NCI-H69 (cell line): ENCODE results near the gene KCND1.
A peak's percentile ranks its signal among the peaks of the same experiment; 100 is the strongest.
"Not testable (repeated sequence)": the region's sequence is repeated elsewhere in the genome, so short reads cannot be mapped to it uniquely, and the experiment has no call there.

Experiments used
- DNase-seq: peaks from one replicate; lab custom pipeline; 2025; lab: John Stamatoyannopoulos, UW

The KCND1 gene

GRCh38 chrX:48971249-48972219 lies at the start of gene KCND1:
Gene KCND1 (minus strand): TSS chrX:48971844. CDS start chrX:48970271, 1,573 bp downstream.
- peak; percentile 66 for DNase-seq

- no peak for DNase-seq
Measured at GRCh38 chrX:49019599-49020249, 48.1 kb upstream of the KCND1 start.

GRCh38 chrX:49019050-49019449 lies 47.4 kb upstream of the KCND1 start:
- no peak for DNase-seq

GRCh38 chrX:49003696-49004095 lies 32.1 kb upstream of the KCND1 start:
- DNase-seq = no peak

GRCh38 chrX:49002091-49002935 lies 30.7 kb upstream of the KCND1 start, which contains the start of gene GRIPAP1:
Gene GRIPAP1 (minus strand): TSS chrX:49002264. CDS start chrX:49002229, 35 bp downstream.
- DNase-seq = peak; percentile 92

GRCh38 chrX:49001521-49002090 lies 30.0 kb upstream of the KCND1 start:
- DNase-seq = peak; percentile 42

- DNase-seq = no peak
Measured at GRCh38 chrX:49000636-49001035, 29.0 kb upstream of the KCND1 start.

GRCh38 chrX:48999030-48999429 lies 27.4 kb upstream of the KCND1 start:
- DNase-seq = no peak

GRCh38 chrX:48998391-48998790 lies 26.7 kb upstream of the KCND1 start:
- no peak for DNase-seq

GRCh38 chrX:48997865-48998264 lies 26.2 kb upstream of the KCND1 start:
- no peak for DNase-seq

GRCh38 chrX:48997455-48997854 lies 25.8 kb upstream of the KCND1 start:
- no peak for DNase-seq

- DNase-seq = no peak
Measured at GRCh38 chrX:48996969-48997368, 25.3 kb upstream of the KCND1 start.

- DNase-seq = no peak
Measured at GRCh38 chrX:48992341-48992740, 20.7 kb upstream of the KCND1 start.

GRCh38 chrX:48989483-48989882 lies 17.8 kb upstream of the KCND1 start:
- no peak for DNase-seq

GRCh38 chrX:48983896-48984295 lies 12.3 kb upstream of the KCND1 start:
- no peak for DNase-seq

GRCh38 chrX:48983081-48983480 lies 11.4 kb upstream of the KCND1 start:
- DNase-seq = no peak

GRCh38 chrX:48981178-48981577 lies 9.5 kb upstream of the KCND1 start:
- DNase-seq = no peak

- DNase-seq = not testable (repeated sequence)
Measured at GRCh38 chrX:48980341-48980740, 8.7 kb upstream of the KCND1 start.

- no peak for DNase-seq
Measured at GRCh38 chrX:48978226-48978625, 6.6 kb upstream of the KCND1 start.

- DNase-seq = no peak
Measured at GRCh38 chrX:48976086-48976485, 4.4 kb upstream of the KCND1 start.

- no peak for DNase-seq
Measured at GRCh38 chrX:48975541-48975940, 3.9 kb upstream of the KCND1 start.

GRCh38 chrX:48975041-48975440 lies 3.4 kb upstream of the KCND1 start:
- no peak for DNase-seq
